GM12864 (cell line): ENCODE results near the gene KCNQ1.

Experiments
- DNase-seq: peaks from one replicate; pipeline ENCODE4 v3.0.0-alpha.2; 2011; ENCODE audit warnings: low read depth
- H3K4me3 ChIP-seq: 2 replicates; pipeline ENCODE4 v1.5.1; 2011; ENCODE audit warnings: mild to moderate bottlenecking, low read depth, low read length, control low read depth
- CTCF ChIP-seq: IDR thresholded peaks from 2 replicates; pipeline ENCODE4 v1.5.1; 2011; ENCODE audit warnings: low read depth, mild to moderate bottlenecking, moderate library complexity, low read length, control low read depth, inconsistent platforms; ENCODE audit errors: missing control alignments

Gene KCNQ1

GRCh38 chr11:2527621-2528291 lies 82.9 kb downstream of the KCNQ1 start:
- H3K4me3 ChIP-seq: no peak overlapping the region
- TF ChIP-seq CTCF: no peak
- no peak for DNase-seq

DNA sequence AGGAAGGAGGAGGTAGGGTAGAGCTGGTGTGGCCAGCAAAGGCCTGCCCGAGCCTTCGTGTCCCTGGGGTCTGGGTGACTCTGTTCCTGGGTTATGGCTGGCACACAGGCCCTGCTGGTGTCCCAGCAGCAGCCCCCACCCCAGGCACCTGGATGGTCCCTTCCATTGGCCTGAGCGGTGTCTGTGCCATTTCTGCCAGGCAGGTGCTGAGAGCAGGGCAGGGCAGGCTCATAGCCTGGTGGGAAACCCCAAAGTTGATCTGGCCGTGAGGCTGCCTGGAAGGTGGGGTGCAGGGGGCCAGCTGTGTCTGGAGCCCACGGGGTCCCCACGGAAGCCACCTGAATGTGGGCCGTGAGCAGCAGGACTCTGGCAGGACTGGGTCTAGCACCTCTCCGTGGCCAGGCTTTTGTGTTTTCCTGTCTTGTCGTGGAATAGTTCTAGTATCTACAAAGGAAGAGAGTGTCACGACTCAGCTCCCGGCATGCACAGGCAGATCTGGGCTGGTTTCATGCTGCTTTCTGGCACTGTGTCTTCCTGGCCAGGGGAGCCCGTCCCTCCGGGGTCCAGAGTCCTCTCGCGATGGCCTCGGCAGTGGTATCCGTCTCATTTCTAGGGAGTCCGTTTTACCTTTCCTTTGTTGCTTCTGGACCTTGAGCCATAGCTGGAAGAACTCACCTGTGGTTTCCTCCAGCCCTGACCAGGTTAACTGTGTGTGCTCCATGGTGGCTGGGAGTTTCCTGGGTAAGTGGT lies 83.7 kb downstream of the KCNQ1 start:
- no peak for DNase-seq
- H3K4me3 ChIP-seq: no peak overlapping the region
- no peak for TF ChIP-seq CTCF

GRCh38 chr11:2529173-2529572 lies 84.4 kb downstream of the KCNQ1 start:
- DNase-seq: no peak
- no peak for TF ChIP-seq CTCF
- no peak overlapping the region for H3K4me3 ChIP-seq

DNA sequence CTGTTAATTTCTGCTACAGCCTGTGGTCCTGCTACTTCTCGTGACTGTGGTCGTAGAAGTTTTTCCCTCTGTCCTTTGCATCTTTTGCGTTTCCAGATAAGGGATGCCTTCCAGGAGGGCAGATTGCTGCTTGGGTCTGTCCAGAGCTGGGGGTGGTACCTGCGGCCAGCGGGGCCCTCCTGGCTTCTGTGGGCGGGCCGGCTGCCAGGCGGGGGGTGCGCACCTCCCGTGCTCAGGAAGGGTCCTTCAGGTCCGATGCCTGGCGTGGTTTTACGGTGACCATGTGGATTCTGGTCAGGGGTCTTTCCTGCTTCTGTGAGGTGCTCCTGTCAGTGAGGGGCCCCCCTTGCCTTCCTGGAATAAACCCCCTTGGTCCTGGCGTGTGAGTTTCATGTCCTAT lies 84.8 kb downstream of the KCNQ1 start:
- no peak overlapping the region for H3K4me3 ChIP-seq
- no peak for TF ChIP-seq CTCF

GRCh38 chr11:2530131-2530854 lies 85.5 kb downstream of the KCNQ1 start:
- no peak overlapping the region for H3K4me3 ChIP-seq
- TF ChIP-seq CTCF: no peak
- no peak for DNase-seq

More for the DNA sequence above, 84.8 kb downstream of the KCNQ1 start:
- DNase-seq: no peak

DNA sequence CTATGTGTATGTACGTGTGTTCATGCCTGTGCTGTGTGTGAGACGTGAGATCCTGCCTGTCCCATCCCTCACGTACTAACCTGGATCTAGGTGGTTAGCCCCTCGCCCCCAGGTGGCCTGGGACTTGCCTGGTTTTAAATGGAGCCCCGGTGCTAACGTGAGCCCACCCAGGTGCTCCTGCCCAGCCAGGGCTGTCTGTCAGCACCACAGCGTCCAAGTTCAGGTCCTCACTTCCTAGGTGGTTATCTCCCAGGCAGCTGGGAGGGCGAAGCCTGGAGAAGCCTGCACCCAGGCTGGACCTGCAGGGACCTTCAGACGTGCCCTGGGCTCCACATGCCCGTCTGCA lies 86.0 kb downstream of the KCNQ1 start:
- no peak for TF ChIP-seq CTCF
- DNase-seq: no peak
- no peak overlapping the region for H3K4me3 ChIP-seq
